GM19372 (cell line): ENCODE results near the gene NMT1.
"Not testable (repeated sequence)": the region's sequence is repeated elsewhere in the genome, so short reads cannot be mapped to it uniquely, and the experiment has no call there.

Experiments used
- ATAC-seq: cut with Tn5 transposase; IDR thresholded peaks from one replicate; pipeline ENCODE4 v1.9.1; 2021; ENCODE audit warnings: mild to moderate bottlenecking, low read depth, moderate library complexity; ENCODE audit not compliant: unreplicated experiment

Gene NMT1

DNA sequence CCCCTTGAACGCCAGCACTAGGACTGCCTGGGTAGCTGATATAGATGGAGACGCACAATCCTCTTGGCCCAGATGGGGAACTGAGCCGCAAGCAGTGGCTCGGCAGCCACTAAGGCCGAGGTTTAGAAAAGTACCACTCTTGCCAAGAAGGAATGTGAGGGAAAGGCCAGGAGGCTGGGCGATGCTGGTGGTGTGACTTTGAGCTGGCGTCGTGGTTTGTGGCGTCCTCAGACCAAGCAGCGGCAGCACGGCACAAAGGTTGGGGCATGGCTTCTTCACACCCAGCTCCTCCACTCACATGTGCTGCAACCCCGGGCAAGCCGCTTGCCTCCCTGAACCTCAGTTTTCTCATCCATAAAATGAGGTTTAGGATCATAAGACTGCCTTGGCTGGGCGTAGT is 25.3 kb upstream of the NMT1 start:
- no peak for ATAC-seq

DNA sequence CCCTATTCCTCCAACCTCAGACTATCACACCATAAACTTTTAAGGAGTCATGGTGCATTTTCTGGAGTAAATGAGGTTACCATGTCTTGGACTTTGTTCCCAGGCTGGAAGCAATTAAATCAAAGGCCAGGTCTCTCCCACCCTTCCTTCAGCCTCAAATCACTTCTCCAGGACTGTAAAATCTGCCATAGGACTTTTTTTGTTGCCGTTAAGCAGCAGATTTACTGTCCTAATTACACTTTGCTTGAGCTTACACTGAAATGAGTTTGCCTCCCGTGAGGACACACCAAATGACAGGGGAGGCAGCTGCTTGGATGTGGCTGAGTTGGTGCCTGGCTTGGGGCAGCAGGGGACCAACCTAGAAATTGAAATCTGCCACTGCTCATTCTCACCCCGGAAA is 24.4 kb upstream of the NMT1 start:
- no peak for ATAC-seq

DNA sequence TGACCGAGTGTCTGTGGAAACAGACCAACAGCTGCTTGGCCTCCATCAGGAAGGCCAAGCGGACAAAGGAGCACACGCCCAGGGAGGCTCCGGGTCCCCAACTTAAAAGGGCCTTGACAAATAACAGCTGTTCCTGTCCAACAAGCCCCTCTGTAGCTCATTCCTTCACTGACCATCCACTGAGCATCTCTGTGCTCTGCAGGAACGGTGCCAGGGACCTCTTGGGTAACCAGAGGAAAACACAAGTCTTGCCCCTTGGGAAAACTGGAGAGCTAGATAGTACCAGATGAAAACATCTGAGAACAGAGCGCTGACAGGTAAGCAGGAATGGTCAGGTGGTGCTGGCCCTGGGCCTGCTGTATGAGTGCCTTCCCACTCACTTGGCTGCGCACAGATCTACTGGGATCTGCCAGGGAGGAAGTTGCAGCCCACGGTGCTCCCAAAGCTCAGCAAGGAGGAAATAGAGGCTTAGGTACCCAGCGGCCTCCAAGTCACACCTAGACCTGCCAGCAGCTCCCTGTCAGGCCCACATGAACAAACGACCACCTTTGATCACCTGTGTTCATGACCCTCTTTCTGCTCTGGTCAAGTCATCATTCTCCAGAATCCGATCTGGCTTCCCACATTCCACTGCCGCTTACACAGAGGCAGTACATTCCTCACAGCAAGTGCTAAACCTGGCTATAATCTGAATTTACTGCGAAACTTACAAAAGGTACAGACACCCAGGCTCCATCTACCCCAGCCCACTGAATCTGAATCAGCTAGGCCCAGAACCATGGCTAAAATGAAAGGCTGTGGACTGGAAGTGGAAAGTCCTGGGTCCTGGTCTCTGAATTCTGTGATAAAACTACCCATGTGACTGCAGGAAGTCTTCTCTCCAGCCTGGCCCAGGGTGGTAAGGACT is 22.1 kb upstream of the NMT1 start:
- no peak for ATAC-seq

DNA sequence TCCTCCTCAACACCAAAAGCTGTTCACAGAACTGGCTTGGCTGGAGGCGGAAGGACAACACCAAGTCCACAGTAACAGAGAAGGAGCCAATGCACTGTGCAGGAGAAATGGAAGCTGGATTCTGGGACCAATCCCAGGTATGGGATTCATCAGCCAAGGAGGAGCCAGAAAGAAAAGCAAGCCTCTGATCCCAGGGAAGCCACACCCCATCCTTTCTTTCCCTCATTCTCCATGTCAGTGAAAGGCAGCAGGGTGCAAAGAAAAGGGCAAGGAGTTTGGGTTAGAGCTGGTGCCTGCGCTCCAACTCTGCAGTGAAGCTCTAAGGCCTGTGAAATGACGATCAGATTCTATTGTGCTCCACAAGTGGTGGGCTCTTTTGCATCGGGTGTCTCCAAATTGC is 20.7 kb upstream of the NMT1 start:
- ATAC-seq = no peak

DNA sequence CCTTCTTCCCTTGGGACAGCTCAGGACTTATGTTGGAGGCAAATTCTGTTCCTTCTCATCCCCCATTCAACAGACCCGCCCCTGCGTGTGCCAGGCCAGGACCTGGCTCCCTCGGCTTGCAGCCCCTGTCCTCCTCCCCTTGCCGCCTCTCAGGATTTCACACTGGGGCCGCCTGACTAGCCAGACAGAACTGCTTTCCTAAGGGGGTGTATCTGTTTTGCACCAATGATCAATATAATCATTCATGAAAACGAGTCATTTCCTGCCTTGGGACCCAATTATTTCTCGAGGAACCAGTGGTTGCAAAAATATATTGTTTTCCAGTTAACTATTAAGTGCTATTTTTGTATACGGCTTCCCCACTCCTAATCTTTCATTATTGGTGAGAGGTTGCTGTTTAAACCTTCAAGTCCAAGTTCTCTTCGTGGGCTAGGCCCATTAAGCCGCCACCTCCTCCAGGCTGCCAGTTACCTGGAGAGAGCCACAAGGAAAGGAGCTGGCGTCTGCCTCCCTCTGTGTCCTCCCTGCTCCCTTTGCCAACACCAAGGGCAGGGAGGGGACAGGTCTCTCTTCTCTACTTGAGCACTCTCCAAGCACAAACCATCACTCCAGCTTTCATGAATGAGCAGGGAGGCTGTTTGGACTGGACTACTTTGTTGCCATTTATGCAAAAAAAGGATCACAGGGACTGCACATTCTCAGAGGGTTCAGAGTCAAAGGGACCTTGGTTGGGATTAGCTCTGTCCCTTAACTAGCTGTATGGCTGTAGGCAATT is 18.6 kb upstream of the NMT1 start:
- no peak for ATAC-seq

DNA sequence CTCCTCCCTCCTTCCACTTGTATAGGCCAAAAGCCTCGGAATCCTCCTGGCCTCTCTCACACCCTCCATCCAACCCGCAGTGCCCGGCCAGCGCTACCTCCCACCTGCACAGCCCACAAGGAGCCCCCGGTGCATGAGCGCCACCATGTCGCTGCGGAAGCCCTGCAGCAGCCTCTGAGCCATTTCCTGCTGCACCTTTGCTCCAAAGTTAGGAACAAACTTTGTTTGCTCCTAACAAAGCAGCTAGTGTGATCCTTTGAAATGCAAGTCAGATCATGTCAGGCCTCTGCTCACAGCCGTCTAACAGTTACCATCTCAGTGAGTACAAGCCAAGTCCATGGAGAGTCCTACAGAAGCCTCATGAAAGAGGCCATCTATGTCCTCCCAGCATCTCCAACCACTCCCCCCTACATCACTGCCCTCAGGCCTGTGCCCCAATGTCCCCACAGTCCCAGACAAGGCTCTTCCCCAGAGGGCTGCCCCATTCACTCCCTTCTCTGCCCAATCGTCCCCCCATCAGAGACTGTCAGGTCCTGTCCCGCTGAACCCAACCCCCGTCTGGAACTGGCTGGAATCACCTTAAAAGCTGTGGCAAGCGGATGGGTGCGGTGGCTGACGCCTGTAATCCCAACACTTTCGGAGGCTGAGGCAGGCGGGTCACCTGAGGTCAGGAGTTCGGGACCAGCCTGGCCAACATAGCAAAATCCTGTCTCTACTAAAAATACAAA is 17.1 kb upstream of the NMT1 start:
- no peak for ATAC-seq

DNA sequence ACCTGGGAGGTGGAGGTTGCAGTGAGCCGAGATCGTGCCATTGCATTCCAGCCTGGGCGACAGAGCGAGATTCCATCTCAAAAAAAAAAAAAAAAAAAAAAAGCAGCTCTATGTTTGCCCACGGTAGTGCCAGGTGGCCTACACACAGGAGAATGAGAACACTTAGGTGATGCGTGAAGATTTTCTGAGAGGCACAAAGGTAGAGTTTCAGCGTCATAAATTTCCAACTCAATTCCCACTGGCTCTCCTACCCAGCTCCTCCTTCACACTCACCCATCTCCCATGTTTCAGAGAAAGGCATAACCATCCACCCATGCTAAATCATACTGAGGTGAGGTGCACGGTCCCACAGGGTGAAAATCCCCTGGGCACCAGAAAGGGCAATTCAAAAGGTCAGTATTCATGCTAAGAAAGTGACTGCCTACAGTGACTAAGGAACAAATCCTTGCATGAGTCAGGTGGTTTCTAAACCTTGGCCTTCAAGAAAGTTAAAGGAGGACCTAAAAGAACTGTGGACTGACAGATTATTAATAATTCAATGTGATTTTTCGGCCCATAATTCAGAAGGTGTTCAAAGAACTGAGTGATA is 14.5 kb upstream of the NMT1 start:
- no peak for ATAC-seq

DNA sequence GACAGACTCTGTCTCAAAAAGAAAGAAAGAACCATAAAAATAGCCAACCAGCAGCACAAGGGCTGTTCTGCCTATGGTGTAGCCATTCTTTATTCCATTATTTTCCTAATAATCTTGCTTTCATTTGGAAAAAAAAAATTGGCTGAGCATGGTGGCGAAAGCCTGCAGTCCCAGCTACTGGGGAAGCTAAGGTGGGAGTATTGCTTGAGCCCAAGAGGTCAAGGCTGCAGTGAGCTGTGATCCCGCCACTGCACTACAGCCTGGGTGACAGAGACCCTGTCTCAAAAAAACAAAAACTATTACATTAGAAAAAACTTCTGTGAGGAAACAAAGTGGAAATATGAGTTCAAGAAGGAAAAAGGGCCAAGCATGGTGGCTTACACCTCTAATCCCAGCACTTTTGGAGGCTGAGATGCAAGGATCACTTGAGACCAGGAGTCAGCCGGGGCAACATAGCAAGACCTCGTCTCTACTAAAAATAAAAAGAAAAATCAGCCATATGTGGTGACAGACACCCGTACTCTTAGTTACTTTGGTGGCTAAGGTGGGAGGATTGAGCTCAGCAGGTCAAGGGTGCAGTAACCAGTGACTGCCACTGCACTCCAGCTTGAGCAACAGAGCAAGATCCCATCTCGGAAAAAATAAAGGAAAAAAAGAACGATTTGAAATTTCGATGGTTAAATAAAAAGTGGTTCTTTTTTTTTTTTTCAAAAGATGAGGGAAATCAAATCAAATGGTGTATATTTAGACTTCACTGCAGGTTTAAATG is 12.1 kb upstream of the NMT1 start:
- ATAC-seq = no peak

DNA sequence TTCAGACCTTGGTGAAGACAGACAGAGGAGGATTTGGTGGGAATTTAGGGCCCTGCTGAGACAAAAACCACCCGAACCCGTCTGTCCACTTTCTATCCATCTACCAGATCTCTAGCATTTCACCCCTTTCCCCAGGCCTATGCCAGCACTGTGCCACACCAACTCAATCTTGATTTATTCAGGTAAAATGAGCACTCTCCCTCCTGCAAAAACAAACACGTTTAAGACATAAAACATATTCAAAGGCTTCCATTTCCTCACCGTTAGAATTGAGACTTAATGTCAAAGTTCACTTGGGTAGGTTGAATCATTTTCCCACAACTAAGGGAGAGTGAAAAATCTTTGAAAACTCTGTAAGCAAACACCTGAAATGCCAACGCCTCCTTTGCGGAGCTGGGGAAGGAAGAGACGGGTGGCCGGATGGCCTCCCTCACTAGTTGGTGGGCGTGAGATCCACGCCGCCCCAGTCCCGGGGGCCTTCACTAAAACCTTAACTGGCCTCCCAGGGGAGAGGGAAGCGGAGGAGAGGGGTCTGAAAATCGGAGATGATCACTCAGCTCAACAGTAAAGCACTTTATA is 10.5 kb upstream of the NMT1 start:
- no peak for ATAC-seq

DNA sequence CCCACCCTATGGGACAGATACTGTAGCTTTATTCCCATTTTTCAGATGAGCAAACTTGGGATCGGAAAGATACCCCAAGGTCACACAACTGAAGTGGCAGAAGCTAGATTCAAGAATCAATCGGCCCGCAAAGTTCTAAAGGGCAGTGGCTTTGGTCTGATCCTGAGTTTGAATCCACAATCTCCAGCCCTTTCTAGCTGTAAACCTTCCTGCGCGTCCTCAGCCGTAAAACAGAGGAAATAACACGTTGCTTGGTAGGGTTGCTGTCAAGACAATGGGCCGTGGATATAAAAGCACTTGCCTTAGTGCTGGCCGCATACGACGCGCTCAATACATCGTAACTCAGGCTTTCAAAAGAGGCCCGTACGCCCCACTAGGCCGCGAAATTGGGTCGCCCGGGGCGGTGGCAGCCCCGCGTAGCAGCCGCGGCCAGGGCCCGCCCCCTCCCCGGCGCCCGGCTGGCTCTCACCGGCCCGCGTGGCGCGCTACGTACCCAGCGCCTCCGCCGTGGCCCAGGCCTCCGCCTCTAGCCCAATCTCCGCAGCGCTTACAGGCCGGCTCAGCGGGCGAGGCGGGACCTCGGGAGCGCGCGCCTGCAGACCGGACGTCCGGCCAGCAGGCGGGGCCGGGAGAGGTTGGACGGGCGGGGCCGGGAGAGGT is 9.9 kb upstream of the NMT1 start, which contains the start of gene DCAKD:
Gene DCAKD (minus strand): TSS at position 573 of the 660 bp plus-strand sequence. CDS start 16,747 bp downstream, outside the sequence.
- ATAC-seq = peak; percentile 99

DNA sequence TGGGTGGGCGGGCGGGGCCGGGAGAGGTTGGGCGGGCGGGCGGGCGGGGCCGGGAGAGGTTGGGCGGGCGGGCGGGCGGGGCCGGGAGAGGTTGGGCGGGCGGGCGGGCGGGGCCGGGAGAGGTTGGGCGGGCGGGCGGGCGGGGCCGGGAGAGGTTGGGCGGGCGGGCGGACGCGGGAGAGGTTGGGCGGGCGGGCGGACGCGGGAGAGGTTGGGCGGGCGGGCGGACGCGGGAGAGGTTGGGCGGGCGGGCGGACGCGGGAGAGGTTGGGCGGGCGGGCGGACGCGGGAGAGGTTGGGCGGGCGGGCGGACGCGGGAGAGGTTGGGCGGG is 9.4 kb upstream of the NMT1 start:
- ATAC-seq = not testable (repeated sequence)

DNA sequence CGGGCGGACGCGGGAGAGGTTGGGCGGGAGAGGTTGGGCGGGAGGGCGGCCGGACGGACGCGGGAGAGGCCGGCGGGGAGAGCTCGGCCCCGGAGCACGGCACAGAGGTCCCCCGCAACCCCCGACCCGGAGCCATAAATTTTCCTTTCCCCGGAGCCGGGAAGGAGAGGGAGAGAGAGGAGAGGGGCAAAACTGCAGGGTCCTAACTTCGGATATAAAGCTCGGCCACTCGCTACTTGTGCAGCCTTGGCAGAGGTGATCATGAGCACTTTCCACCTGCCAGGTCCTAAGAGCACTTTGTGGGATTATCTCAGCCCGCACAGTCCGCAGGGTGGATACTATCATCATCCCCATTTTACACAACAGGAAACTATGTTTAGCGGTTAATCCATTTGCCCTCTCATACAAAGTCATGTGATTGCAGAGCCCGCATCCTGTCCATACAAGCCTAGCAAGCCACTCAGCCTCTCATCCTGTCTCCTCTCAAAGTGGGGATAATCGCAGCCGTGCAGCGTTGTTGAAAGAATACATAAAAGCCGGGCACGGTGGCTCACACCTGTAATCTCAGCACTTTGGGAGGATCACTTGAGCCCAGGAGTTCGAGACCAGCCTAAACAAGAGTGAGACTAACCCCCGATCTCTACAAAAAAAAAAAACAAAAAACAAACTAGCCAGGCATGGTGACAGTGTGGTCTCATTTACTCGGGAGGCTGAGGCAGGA is 8.9 kb upstream of the NMT1 start:
- ATAC-seq = no peak

DNA sequence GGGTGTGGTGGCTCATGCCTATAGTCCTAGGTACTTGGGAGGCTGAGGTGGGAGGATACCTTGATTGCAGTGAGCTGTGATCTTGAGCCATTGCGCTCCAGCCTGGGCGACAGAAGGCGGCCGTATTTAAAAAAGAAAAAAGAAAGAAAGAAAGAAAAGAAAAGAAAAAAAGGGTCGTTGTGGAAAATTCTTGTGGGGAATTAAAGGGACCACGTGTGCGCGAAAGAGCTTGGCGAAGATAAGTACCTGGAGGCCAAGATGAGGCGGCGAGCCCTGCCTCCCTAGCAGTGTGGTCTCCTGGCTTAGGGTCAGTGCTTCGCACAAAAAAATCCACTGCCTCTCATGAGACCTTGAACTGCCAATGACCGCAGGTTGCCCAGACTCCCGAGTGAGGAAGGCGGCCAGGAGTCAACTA is 728 bp upstream of the NMT1 start:
- ATAC-seq = no peak

DNA sequence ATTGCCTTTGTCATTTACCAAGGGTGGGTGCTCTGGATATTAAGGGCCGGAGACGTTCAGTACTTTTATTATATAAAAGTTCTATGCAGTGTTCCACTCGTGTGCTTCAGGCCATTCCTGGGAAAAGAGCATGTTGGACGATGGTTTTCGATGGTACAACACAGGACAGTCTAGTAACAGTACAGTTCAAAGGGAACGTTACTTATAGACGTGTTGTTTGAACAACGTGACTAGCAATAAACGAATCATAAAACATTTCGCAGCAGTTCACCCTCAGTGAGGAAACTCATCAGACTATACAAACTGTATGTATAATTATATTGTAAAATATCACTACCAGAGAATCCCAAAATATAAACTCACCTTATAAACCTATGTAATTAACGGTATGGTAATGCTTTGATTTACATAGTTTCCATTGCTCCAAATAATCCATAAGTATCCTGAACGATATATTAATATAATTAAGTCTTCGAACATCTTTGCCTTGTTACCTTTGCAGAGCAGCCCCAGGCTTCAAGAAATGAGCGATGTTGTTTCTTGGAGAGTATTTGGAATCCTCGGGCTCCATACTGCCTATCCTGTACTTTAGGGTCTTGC is 589 bp downstream of the NMT1 start:
- no peak for ATAC-seq

DNA sequence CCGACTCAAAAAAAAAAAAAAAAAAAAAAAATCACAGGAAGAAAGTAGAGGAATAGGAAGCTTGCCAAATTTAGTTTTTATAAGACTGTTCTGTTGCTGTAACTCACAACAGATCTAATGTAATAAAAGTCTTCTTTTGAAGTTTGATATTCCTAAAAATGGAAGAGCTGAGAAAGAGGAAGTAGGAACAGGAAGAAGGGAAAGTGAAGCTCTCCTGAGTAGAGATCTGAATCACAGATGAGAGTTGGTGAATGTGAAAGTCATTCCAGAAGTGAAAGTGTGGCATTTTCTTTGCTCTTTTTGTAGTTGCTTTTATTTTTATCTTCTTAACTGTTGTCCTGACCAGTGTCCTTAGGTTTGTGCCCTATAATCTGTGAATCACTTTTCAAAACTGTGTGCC is 2.1 kb downstream of the NMT1 start:
- ATAC-seq = no peak

DNA sequence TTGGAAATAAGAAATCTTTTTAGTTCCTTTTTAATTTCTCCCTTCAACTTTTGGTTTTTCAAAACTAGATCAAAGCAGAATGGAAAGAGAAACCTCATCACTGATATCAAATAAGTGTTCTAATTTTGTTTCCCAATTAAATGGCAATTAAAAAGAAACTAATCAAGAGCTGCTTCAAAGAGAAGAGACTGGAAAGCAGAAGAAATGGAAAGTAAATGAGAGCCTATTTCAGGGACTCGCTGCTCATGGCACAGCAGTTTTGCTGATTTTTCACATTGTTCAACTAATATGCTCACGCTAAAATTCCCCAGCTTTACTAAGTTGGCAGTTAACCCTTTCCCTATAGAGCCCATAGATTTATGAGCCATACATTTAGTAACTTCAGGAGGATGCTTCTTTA is 6.5 kb downstream of the NMT1 start:
- ATAC-seq = no peak

DNA sequence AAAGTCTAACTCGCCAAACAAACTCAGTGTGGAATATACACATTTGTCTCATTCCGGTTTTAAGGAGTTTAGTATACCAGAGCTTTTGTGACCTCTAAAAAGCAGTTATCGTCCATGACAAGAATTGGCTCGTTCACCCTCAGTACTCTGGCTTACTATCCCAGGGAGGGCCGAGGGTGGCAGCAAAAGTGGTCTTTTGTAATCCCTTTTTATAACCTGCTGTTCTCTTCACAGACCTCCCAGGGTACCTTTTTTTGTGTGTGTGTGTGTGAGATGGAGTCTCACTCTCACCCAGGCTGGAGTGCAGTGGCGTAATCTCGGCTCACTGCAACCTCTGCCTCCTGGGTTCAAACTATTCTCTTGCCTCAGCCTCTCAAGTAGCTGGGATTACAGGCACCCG is 8.9 kb downstream of the NMT1 start:
- no peak for ATAC-seq

DNA sequence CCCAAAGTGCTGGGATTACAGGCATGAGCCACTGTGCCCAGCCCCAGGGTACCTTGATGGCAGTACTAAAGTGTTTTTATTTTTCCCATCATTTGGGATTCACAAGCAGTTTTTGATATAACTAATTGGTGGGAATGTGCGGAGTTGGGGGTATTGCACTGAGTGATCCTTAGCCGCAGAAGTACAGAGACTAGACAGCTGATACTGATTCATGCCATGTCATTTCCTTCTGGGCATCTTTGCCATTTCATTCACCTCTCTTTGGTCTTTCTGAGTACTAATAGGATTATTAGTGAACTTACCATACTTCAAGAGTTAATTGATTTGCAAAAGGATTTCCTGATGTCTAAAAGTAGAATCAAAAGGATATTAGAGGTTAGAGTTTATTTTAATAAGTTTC is 9.7 kb downstream of the NMT1 start:
- no peak for ATAC-seq
